HG03060 (cell line): ENCODE results near the gene SLC45A3.
"Not testable (repeated sequence)": the region's sequence is repeated elsewhere in the genome, so short reads cannot be mapped to it uniquely, and the experiment has no call there.

Source experiments
- ATAC-seq: cut with Tn5 transposase; IDR thresholded peaks from one replicate; pipeline ENCODE4 v1.9.1; 2021; ENCODE audit warnings: low read depth, moderate number of reproducible peaks; ENCODE audit not compliant: unreplicated experiment

Gene SLC45A3

DNA sequence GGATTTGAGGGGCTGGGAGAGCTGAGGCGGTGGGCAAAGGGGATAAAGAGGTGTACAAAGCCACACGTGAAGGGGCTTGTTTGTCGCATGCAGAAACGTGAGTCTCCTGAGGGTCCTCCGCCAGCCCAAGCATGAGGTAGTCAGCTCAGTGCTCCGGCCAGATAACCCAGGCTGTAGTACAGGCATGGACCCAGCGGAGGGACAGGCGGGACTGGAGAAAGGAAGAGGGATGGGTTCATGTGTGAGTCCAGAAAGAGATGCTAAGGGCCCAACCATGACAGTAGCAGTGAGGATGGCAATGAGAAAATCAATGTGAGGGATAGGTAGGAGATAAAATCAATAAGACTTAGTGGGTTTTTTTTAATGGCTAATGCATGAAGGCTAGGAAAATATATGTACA lies 34.8 kb downstream of the SLC45A3 start:
- ATAC-seq = no peak

DNA sequence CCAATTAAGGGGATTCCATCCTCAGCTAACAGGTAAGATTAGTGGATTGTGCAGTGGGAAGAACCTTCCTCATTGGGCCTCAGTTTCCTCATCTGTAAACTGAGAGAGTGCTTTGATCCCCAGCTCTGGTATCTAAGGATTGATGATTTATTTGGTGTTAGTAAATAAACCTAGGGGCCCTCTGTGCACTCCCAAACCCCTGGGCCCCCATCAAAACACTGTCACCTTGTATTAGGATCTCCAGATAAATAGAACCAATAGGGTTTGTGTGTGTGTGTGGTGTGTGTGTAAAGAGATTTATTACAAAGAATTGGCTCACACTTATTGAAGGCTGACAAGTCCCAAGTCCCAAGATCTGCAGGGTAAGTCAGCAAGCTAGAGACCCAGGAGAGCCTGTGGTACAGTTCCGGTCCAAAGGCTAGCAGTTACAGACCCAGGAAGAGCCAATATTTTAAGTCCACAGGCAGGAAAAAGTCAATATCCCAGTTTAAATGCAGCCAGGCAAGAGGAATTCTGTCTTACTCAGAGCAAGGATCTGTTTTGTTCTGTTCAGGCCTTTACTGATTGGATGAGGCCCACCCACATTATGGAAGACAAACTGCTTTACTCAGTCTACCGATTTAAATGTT lies 37.5 kb downstream of the SLC45A3 start:
- no peak for ATAC-seq

- ATAC-seq = no peak
These were observed 40.7 kb downstream of the SLC45A3 start for GRCh38 chr1:205639567-205639966.

DNA sequence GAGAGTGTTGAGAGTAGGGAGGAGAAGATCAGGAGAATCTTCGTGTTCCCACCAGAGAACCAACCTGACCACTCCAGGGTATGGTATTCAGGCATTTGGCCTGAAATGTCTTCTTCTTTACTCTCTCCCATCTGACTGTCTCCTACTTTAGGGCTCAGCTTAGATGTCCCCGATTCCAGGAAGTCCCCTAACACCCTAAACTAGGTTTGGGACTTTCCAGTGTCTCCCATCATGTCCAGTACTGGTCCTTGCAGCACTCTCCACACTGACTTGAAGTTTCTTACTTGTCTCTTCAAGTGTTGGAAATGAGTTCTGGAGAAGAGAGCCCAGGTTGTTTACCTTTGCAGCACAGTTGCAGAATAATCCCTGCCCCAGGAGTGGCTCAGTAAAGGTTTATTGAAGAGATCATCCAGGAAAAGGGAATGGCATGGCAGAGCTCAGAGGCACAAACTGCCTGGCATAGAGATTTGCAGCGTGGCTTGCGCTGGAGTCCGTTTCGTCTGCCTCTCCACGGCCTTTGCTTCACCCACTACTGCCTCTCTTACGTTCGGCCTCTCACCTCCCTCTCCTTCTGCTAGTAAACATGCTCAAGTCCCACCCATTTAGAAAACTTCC lies 42.3 kb downstream of the SLC45A3 start:
- ATAC-seq = no peak

DNA sequence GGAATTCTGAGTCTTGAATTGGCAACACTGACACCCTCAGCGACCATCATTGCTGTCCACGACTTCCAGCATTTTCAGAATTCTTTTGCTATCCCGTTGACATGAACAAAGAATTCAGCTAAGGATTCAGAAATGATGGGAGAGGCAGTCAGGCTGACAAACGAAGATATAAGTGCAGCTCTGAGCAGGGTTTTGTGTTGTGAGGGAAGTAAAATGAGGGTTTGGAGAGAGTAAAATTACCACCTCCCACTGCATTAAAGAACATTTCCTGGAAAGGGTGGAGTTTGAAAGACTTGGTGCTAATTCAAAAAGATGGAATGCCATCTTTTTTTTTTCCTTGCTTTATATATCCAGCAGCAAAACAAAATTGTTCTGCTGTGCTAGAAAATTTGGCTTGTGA lies 43.6 kb downstream of the SLC45A3 start:
- no peak for ATAC-seq

- ATAC-seq = not testable (repeated sequence)
These were observed 44.2 kb downstream of the SLC45A3 start for GRCh38 chr1:205636138-205636530.

DNA sequence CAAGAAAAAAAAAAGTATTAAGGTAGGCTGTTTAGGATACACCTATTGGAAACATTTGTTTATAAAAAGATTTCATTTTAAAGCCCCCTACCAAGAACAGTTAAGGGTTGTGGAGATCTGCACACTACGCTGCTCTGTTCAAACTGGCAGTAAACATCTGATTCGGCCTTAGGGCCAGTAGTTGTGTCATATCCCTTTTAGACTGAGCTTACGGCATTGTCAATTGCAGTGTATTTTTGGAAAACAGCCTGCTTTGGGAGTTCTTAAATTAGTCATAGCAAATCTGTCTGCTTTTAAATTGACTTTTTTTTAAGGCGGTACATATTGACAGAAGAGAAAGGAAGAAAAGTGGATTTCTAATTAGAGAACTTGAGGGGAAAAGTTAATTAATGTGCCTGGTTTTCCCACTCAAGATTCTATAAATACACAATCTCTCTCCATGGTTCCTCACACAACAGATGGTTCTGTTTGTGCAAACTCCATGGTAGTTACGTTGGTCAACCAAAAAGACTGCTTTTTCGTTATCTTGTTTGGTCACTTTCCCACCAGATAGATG lies 46.8 kb downstream of the SLC45A3 start:
- no peak for ATAC-seq

DNA sequence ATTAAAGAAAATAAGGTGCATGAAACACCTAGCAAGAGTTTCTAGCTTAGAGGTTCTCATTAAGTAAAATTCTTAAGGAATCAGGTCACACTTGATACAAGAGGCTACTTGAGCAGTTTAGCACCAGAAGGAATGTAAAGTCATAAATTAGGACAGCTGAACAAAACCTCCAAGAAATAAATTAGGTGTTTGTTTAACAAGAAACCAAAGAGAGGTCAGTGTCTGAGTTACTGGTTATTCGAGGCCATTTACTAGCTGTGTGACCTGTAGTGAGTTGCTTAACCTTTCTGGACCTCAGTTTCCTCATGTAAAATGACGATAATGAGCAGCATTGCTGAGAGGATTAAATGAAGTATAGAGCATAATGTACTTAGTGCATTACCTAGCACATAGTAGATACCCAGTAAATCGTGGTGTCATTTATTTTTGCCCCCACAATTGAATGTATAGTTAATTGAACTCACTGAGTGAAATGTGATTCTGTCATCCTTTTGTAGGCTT lies 47.6 kb downstream of the SLC45A3 start:
- no peak for ATAC-seq

GRCh38 chr1:205631768-205632668 lies 48.3 kb downstream of the SLC45A3 start, which contains the start of gene ELK4:
Gene ELK4 (minus strand): TSS chr1:205632011. CDS start chr1:205623882, 8,129 bp downstream.
- peak; percentile 66 for ATAC-seq

- peak; percentile 53 for ATAC-seq
These were observed 49.1 kb downstream of the SLC45A3 start for GRCh38 chr1:205631010-205631767.

DNA sequence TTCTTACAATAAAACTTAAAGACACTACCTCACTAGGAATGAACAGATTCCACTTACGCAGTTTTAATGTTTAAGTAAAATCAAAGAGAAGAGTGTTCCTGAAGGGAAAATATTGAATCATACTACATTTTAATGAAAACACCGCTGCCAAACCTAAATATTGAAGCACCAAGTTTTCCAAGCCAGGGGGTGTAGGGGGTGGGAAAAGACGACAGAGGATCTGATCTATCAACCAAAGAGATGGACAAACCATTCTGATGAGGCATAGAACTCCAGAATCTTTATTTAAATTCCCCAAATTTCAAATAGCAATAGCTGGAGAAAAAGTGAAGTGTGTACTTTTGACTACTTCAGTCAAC lies 49.7 kb downstream of the SLC45A3 start:
- no peak for ATAC-seq

DNA sequence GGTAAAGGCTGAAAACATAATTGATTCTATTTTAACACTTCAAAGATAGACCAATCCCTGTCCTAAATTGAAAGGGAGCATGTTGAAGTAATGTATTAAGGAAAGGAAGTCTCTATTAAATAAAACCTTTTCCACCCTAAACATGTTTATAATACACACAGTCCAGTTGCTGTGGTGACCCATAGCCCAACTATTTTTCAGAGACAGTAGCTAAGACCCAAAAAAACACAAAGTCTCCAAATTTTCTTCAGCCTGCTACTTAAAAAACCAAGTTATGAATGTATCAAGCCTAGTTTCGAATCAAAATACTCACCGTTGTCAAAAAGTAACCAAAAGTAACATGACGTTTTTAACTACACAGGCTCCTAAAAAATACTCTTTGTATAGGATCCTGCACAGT lies 50.1 kb downstream of the SLC45A3 start:
- ATAC-seq = no peak

DNA sequence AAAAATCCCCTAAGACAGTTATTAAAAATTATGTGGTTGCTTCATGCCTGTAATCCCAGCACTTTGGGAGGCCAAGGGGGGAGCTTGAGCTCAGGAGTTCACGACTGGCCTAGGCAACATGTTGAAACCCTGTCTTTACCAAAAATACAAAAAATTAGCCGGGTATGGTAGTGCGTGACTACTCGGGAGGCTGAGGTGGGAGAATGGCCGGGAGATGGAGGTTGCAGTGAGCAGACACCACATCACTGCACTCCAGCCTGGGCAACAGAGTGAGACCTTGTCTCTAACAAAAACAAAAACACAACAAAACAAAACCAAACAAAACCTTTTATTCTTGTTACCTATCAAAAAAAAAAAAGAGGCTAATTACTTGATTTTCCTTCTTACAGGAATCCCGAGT lies 50.6 kb downstream of the SLC45A3 start:
- no peak for ATAC-seq

DNA sequence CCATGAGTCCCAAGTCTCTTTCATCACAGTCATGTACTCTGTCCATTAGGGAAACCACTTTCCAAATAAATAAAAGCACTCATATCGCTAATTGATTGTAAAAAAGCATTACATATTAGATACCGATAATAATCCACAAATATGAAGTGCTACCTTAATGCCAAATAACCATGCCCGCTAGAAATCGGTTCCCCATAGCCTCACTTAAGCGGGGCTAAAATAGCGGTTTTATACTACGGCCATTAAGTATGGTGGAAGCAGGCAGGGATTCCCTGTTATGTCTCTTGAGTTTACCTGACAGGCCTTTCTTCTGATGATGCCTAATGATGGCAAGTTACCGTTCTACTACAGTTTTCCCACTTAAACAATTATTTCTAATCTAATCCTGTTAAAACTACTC lies 52.4 kb downstream of the SLC45A3 start:
- ATAC-seq = no peak

DNA sequence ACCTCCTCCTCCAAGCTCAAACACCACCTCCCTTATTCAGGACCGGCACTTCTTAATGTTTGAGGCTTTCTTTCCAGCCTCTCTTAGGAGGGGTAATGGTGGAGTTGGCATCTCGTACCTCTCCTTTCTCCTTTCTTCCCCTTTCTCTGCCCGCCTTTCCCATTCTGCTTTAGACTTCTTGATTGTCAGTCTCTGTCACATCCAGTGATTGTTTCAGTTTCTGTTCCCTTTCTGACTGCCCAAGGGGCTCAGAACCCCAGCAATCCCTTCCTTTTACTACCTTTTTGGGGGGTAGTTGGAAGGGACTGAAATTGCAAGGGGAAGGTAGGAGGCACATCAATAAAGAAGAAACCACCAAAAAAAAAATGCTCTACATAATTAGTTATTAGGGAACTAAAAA lies 54.1 kb downstream of the SLC45A3 start:
- ATAC-seq = no peak

DNA sequence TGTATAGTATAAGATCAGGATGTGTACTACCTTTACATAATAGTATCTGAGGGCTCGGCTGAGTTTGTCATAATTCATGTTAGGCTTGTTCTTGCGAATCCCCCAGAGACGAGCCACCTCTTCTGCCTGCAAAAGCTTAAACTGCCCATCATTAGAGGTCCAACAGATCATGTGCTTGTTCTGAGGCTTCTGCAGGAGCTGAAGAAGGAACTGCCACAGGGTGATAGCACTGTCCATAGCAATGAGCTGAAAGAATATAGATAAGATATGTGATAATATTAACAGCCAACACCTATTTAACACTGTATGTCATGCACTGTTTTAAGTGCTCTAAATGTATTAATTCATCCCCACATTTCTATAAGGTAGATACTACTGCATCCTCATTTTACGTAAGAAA lies 56.7 kb downstream of the SLC45A3 start:
- no peak for ATAC-seq

- ATAC-seq = no peak
These were observed 60.0 kb downstream of the SLC45A3 start for GRCh38 chr1:205620269-205620668.

DNA sequence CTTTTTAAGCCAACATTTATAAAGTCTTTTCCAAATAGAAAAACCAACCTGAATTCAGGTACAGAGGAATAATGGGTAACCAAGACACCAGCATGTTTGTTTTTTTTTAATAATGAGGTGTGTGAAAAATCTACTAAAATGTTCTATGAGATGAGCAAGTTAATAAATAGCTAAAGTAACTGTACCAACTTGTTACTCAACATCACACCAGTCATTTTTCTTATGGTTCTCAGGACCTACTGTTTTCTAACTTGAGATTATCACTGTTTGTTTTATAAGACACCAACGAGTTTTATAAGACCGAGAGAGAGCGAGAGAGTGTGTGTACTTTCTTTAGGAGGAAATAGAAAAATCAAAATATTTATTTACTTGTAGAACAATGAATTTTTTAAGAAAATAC lies 60.9 kb downstream of the SLC45A3 start:
- ATAC-seq = no peak

GRCh38 chr1:205616563-205617293 lies 63.6 kb downstream of the SLC45A3 start:
- peak; percentile 80 for ATAC-seq

DNA sequence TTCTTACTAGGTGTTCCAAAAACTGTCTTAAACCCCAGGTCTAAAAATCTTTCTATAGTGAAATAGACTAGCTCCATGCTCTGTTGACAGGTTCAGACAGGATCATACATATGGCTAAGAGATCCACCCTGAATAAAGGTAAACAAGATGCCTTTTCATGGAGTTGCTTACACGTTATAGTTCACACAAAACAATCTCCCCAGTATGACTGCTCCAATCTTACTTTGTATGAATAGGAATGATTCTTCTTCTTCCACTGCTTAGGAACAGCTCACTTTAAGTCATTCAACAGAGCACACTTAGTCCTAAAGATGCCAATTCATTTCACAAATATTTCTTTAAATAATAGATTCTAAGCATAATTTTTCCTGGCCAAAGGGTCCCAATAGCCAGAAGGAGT lies 64.5 kb downstream of the SLC45A3 start:
- no peak for ATAC-seq
